ENCODE measurements around the gene TYW1B.
"Not testable (repeated sequence)": the region's sequence is repeated elsewhere in the genome, so short reads cannot be mapped to it uniquely, and the experiment has no call there.

- not testable (repeated sequence) for TF ChIP-seq EP300 (IDR thresholded peaks at IDR 0.05; ENCODE audit: borderline replicate concordance); REST (IDR thresholded peaks at IDR 0.05; ENCODE audit: low read depth); RAD21 (IDR thresholded peaks at IDR 0.05; ENCODE audit: low read depth); ZBTB7A (IDR thresholded peaks at IDR 0.05; ENCODE audit: low read depth); MAX (IDR thresholded peaks at IDR 0.05); CREB1 (IDR thresholded peaks at IDR 0.05; ENCODE audit: low read depth); YY1 (IDR thresholded peaks at IDR 0.05; ENCODE audit: low read depth); TAF1 (IDR thresholded peaks at IDR 0.05; ENCODE audit: low read depth); CEBPB (IDR thresholded peaks at IDR 0.05); USF1 (IDR thresholded peaks at IDR 0.05); FOXM1 (IDR thresholded peaks at IDR 0.05; ENCODE audit: borderline replicate concordance, low read depth); NFIC (IDR thresholded peaks at IDR 0.05)
- peak; percentile 80 for TF ChIP-seq TEAD4 (IDR thresholded peaks at IDR 0.05)
Observed at GRCh38 chr7:72829687-72830354, 1.8 kb upstream of the TYW1B start.

Data from Ishikawa (cell line).